Motor neuron (in vitro differentiated cells): ENCODE results near the gene CKB. TPM values are rescaled to one million over a fixed set of nuclear protein-coding genes. Genes with fewer than 3 reads are reported as not detected.
A peak's percentile ranks its signal among the peaks of the same experiment; 100 is the strongest.
"Not testable (repeated sequence)": the region's sequence is repeated elsewhere in the genome, so short reads cannot be mapped to it uniquely, and the experiment has no call there.

Experiments
- ATAC-seq, 8 experiments: fragments of 200-7000 bp; cut with Tn5 transposase; replicated peaks in 6 of 8; 2 replicates each; pipeline ENCODE4 v1.8.0; 2021; ENCODE audit warnings: mild to moderate bottlenecking in 8 of 8, moderate library complexity in 8 of 8
- H3K27ac ChIP-seq, 2 donors: fragments of 250-450 bp; sonication (Bioruptor Pico); 2 replicates each; pipeline ENCODE4 v1.9.0; 2021; ENCODE audit warnings: antibody characterized with exemption in 2 of 2, mild to moderate bottlenecking in 2 of 2, moderate library complexity in 1 of 2
- H3K4me1 ChIP-seq, 2 donors: fragments of 250-450 bp; sonication (Bioruptor Pico); replicated peaks in 1 of 2; 2 replicates each; pipeline ENCODE4 v1.6.1; 2021; ENCODE audit warnings: antibody characterized with exemption in 2 of 2, mild to moderate bottlenecking in 2 of 2, moderate library complexity in 1 of 2
- H3K4me3 ChIP-seq, 5 donors: fragments of 250-450 bp; sonication (Bioruptor Pico); 2 replicates each; pipeline ENCODE4 v1.9.0; 2021; ENCODE audit warnings: antibody characterized with exemption in 5 of 5, mild to moderate bottlenecking in 5 of 5, moderate library complexity in 4 of 5
- WGBS, 10 experiments: fragments of 450-650 bp; shearing (Covaris generic); methylation state at CpG; one replicate each; pipeline ENCODE4 v1.0.0; 2022; 5-methylcytosine and 5-hydroxymethylcytosine counted together
- in situ Hi-C, 9 experiments: fragments of 400-800 bp; cut with MboI; loops; one replicate each; pipeline ENCODE4 v1.15.0; 2021; ENCODE audit warnings: low sequenced_read_pairs in 9 of 9, low pct_unique_long_range_greater_than_20kb in 2 of 9; ENCODE audit not compliant: unreplicated experiment in 9 of 9
- total RNA-seq, 8 experiments: library from RNA; unstranded; fragments of 300-600 nt; gene quantifications; 2 replicates each; pipeline versions ENCODE4 v1.2.3 to v1.2.4, GENCODE V29; 2022

Gene CKB
- total RNA-seq, 8 experiments from 2014 or later: 37.4 to 1,622 (median 346) TPM

- ATAC-seq, H3K4me3 ChIP-seq, in situ Hi-C loops, H3K27ac ChIP-seq: not testable (repeated sequence)
- peaks cover 24 to 29% of the 10 kb centered on the region in 2 donors for H3K4me1 ChIP-seq
- 20 to 92% (median 79%) methylated on average over 2 to 9 of the region's 17 CpGs; no CpG with 5 or more reads in 4 of the 10 experiments for WGBS, 10 experiments
These were observed 3.0 kb upstream of the CKB start for GRCh38 chr14:103525430-103526246.

- in situ Hi-C loops: no loop called here
- Histone ChIP-seq H3K27ac (no peak overlapping the region), H3K4me1 (peaks cover 23 to 31% of the 10 kb centered on the region in 2 donors), H3K4me3 (no peak overlapping the region)
- 20 to 100% (median 87%) methylated on average over 1 to 5 of the region's 12 CpGs; no CpG with 5 or more reads in 4 of the 10 experiments for WGBS, 10 experiments
- ATAC-seq: no peak
These were observed 1.6 kb upstream of the CKB start for GRCh38 chr14:103524002-103524935.

- in situ Hi-C loops: no loop called here
- no peak overlapping the region for H3K27ac ChIP-seq
- ATAC-seq: no peak
- WGBS, 10 experiments: 10 to 100% (median 54%) methylated on average over 1 to 10 of the region's 10 CpGs; no CpG with 5 or more reads in 2 of the 10 experiments
- peaks cover 27 to 36% of the 10 kb centered on the region in 2 donors for H3K4me1 ChIP-seq
- H3K4me3 ChIP-seq: peak overlapping the region in 4 of 5 donors; percentile 60 to 78 (median 68)
These were observed 935 bp upstream of the CKB start for GRCh38 chr14:103523575-103523954.

GRCh38 chr14:103521951-103522563 is 573 bp downstream of the CKB start:
- in situ Hi-C loops: no loop called here
- Histone ChIP-seq H3K27ac (peak overlapping the region; percentile 85 to 94), H3K4me3 (peak overlapping the region; percentile 60 to 78 (median 71)), H3K4me1 (peaks cover 18 to 38% of the 10 kb centered on the region in 2 donors)
- ATAC-seq: peak in 6 of 8 experiments; percentile 3 to 51 (median 28)
- 0% methylated on average over 5 of the region's 74 CpGs; no CpG with 5 or more reads in 9 of the 10 experiments for WGBS, 10 experiments

GRCh38 chr14:103521438-103521950 is 1.1 kb downstream of the CKB start:
- H3K27ac ChIP-seq: peak overlapping the region; percentile 85 to 94
- H3K4me3 ChIP-seq: peak overlapping the region; percentile 60 to 78 (median 71)
- WGBS, 10 experiments: no CpG with 5 or more reads among the region's 77 CpGs
- peaks cover 18 to 42% of the 10 kb centered on the region in 2 donors for H3K4me1 ChIP-seq
- peak in 5 of 8 experiments; percentile 3 to 31 (median 21) for ATAC-seq
- in situ Hi-C loops: no loop called here

DNA sequence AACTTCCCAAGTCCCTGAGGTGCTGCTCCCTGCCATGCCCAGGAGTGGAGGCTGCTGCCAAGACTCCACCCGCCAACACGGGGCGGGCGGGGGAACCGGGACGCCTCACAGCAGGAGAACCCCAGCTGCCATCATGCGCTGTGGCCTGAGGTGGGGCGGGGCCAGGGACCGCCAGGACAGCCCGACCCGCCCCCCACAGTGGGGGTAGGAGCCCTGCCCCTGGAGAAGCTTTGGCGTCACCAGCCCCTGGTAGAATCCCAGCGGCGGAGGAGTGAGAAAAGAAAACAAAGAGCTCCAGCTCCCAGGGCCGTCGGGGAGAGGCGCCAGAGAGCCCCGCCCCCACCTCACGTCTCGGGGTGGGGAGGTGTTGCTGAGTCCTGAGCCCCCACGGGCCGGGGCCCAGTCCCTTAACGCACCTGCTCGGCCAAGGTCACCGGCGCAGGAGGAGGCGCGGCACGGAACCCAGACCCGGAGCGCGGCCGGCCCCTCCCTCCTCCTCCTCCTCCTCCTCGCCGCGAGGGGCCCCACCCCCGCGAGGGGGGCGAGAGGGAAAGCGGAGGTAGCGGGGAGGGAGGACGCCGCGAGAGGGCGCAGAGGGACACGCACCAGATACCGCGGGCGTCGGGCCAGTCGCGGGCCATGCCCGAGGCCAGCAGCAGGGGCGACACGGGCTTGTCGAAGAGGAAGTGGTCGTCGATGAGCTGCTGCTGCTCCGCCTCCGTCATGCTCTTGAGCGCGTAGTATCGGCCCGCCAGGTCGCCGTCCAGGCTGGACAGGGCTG is 1.8 kb downstream of the CKB start:
- in situ Hi-C loops: no loop called here
- H3K4me1 ChIP-seq: peaks cover 18 to 42% of the 10 kb centered on the region in 2 donors
- peak; percentile 15 to 60 (median 44) for ATAC-seq
- peak overlapping the region; percentile 60 to 78 (median 71) for H3K4me3 ChIP-seq
- WGBS, 10 experiments: no CpG with 5 or more reads among the region's 66 CpGs
- H3K27ac ChIP-seq: peak overlapping the region; percentile 85 to 94

DNA sequence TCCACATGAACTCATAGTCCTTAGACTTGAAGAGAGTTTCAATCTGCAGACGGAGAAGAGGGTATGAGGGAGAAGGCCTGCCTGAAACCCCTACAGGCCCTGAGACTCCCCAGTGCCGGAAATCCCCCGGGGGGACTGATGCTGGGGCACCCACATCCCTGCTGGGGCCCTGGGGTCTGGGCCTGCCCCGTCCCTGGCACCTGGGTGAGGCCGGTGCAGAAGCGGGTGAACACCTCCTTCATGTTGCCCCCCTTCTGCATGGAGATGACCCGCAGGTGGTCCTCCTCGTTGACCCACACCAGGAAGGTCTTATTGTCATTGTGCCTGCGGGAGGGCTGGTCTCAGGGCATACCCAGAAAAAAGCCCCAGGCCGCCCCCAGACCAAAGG is 2.4 kb downstream of the CKB start:
- Histone ChIP-seq H3K4me1 (peaks cover 18 to 42% of the 10 kb centered on the region in 2 donors), H3K27ac (peak overlapping the region; percentile 85 to 94), H3K4me3 (peak overlapping the region; percentile 60 to 78 (median 71))
- in situ Hi-C loops: no loop called here
- ATAC-seq: no peak
- 80 to 90% (median 83%) methylated on average over 1 to 4 of the region's 10 CpGs; no CpG with 5 or more reads in 7 of the 10 experiments for WGBS, 10 experiments

- no peak overlapping the region for H3K27ac ChIP-seq
- ATAC-seq: no peak
- in situ Hi-C loops: no loop called here
- peaks cover 18 to 42% of the 10 kb centered on the region in 2 donors for H3K4me1 ChIP-seq
- WGBS, 10 experiments: 40 to 88% (median 50%) methylated on average over 1 to 16 of the region's 22 CpGs; no CpG with 5 or more reads in 5 of the 10 experiments
- H3K4me3 ChIP-seq: no peak overlapping the region
These were observed 2.8 kb downstream of the CKB start for GRCh38 chr14:103519837-103520212.

DNA sequence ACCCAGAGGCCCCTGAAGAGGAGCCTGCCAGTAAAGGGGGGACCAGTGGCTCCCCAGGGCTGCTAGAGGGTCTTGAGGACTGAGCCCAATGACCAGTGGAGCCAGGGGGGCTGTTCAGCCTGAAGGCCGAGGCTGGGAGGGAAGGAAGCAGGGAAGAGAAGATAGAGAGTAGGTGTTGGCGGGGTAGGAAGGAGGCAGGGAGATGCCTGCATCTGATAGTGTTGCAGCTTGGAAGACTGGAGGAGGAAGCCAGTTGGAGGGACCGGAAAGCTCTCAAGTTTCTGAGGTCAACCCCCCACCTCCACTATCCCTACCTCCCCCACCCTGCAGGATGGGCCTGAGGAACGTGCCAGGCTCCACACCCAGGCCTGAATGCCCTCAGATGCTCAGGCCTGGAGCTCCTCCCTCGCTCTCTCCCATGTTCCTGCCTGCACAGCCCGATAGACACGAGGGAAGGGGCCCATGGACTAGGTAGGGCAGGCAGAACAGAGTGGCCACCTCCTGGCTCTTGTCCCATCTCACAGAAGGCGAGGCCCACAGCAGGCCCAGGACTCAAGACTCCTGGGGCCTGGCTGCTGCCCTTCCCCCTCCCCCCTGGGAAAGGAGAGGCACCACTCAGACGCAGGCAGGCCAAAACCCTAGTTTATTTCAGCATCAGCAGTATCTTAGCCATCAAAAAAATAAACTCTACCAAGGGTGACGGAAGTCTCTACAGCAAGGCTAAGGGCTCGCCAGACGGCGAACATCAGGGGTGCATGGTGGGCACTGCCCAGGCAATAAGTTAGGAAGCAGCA is 3.4 kb downstream of the CKB start:
- WGBS, 10 experiments: 53 to 92% (median 77%) methylated on average over 2 to 4 of the region's 13 CpGs; no CpG with 5 or more reads in 4 of the 10 experiments
- in situ Hi-C loops: no loop called here
- Histone ChIP-seq H3K4me3 (no peak overlapping the region), H3K27ac (no peak overlapping the region), H3K4me1 (peaks cover 18 to 42% of the 10 kb centered on the region in 2 donors)
- ATAC-seq: peak in 2 of 8 experiments; percentile 1 to 2

DNA sequence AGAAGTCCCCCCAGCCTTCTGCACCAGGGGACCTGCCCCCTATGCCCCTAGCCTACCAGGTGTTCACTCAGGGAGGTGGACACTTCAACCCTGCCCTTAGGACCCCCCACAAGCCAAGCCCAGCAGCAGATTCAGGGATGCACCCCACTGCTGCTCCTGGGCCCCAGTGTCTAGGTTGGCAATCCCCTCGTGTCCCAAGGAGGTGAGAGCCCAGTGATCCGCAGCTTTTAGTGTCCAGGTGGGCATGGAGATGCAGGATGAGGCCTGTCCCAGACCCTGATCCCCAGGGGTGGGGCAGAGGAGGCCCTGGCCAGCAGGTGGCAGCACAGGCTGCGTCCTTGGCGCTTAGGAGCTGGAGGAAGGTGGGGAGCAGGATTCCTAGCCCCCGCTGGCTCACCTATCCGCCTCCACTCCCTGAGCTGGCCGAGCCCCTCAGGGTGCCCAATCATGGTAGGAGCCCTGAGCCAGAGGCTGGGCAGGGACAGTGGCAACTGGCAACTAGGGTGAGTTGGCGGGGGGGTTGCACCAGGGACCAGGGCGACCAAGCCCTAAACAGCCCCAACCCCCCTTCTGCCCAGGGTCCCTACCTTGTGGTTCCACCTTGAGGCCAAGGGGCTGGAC is 4.1 kb downstream of the CKB start:
- in situ Hi-C loops: no loop called here
- Histone ChIP-seq H3K4me1 (peaks cover 17 to 42% of the 10 kb centered on the region in 2 donors), H3K27ac (no peak overlapping the region), H3K4me3 (no peak overlapping the region)
- WGBS, 10 experiments: 0 to 100% (median 68%) methylated on average over 1 to 4 of the region's 9 CpGs; no CpG with 5 or more reads in 6 of the 10 experiments
- ATAC-seq: peak; percentile 5 to 29 (median 12)
